Progenitor cell of endocrine pancreas (in vitro differentiated cells): ENCODE data around the gene KRT39. TPM values are rescaled to one million over a fixed set of nuclear protein-coding genes. Genes with fewer than 3 reads are reported as not detected.
"Not testable (repeated sequence)": the region's sequence is repeated elsewhere in the genome, so short reads cannot be mapped to it uniquely, and the experiment has no call there.

Source experiments
- DNase-seq: peaks from one replicate; pipeline ENCODE4 v3.0.0; 2021; ENCODE audit warnings: low spot score; ENCODE audit not compliant: unreplicated experiment
- H3K27ac Mint-ChIP-seq: 2 replicates; pipeline ENCODE4 v1.8.0; 2021; ENCODE audit warnings: mild to moderate bottlenecking, moderate library complexity, mixed read lengths
- H3K27me3 Mint-ChIP-seq: 2 replicates; pipeline ENCODE4 v1.8.0; 2021; ENCODE audit warnings: mixed read lengths
- H3K36me3 Mint-ChIP-seq: 2 replicates; pipeline ENCODE4 v1.8.0; 2022; ENCODE audit warnings: mixed read lengths; ENCODE audit not compliant: insufficient read depth
- H3K4me1 Mint-ChIP-seq: 2 replicates; pipeline ENCODE4 v1.8.0; 2021; ENCODE audit warnings: low read depth, mixed read lengths
- H3K4me3 Mint-ChIP-seq: 2 replicates; pipeline ENCODE4 v1.8.0; 2021; ENCODE audit warnings: low read depth, mild to moderate bottlenecking, moderate library complexity, mixed read lengths
- H3K9me3 Mint-ChIP-seq: 2 replicates; pipeline ENCODE4 v1.8.0; 2021; ENCODE audit warnings: low read depth, mixed read lengths
- total RNA-seq: library from RNA; stranded (reverse); gene quantifications from 2 replicates; pipeline ENCODE4 v1.2.1, GENCODE V29; 2021
- TF ChIP-seq, protein P1 (sequence below): fragments of 200-600 bp; sonication (generic); IDR thresholded peaks from one replicate; pipeline ENCODE4 v1.5.0; 2021; ENCODE audit warnings: antibody characterized with exemption, mild to moderate bottlenecking; ENCODE audit not compliant: unreplicated experiment

KRT39 gene
- total RNA-seq, 1 donor from 2014 or later = not detected

DNA sequence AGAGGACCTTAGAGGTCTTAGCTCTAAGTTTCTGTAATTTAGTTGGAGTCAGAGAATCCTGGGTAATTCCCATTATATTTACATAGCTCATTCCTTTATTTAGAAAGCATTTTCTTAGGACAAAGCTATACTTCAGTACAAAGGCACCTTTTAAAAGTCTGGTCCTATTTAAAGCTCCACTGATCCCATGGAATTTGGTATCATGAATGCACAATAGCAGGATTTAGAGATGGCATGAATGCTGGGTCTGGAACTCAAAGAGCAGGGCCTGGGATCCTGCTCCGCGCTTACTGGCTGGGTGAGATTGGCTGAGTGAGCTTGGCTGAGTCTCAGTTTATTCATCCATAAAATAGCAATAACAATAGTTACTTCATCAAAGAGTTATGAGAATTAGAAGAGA, 34.1 kb downstream of the KRT39 start:
- no peak overlapping the region for H3K27ac Mint-ChIP-seq
- no peaks in the 10 kb centered on the region for H3K36me3 Mint-ChIP-seq
- H3K27me3 Mint-ChIP-seq = no peaks in the 10 kb centered on the region
- DNase-seq = no peak
- H3K4me3 Mint-ChIP-seq = no peak overlapping the region
- peaks cover 14% of the 10 kb centered on the region for H3K4me1 Mint-ChIP-seq
- TF ChIP-seq, protein P1, sequence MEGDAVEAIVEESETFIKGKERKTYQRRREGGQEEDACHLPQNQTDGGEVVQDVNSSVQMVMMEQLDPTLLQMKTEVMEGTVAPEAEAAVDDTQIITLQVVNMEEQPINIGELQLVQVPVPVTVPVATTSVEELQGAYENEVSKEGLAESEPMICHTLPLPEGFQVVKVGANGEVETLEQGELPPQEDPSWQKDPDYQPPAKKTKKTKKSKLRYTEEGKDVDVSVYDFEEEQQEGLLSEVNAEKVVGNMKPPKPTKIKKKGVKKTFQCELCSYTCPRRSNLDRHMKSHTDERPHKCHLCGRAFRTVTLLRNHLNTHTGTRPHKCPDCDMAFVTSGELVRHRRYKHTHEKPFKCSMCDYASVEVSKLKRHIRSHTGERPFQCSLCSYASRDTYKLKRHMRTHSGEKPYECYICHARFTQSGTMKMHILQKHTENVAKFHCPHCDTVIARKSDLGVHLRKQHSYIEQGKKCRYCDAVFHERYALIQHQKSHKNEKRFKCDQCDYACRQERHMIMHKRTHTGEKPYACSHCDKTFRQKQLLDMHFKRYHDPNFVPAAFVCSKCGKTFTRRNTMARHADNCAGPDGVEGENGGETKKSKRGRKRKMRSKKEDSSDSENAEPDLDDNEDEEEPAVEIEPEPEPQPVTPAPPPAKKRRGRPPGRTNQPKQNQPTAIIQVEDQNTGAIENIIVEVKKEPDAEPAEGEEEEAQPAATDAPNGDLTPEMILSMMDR = no peak
- H3K9me3 Mint-ChIP-seq = no peaks in the 10 kb centered on the region

- no peak overlapping the region for H3K27ac Mint-ChIP-seq
- DNase-seq = no peak
- no peaks in the 10 kb centered on the region for H3K9me3 Mint-ChIP-seq
- TF ChIP-seq, protein P1 = no peak
- H3K4me1 Mint-ChIP-seq = peaks cover 4% of the 10 kb centered on the region
- H3K36me3 Mint-ChIP-seq = no peaks in the 10 kb centered on the region
- H3K27me3 Mint-ChIP-seq = peaks cover 5% of the 10 kb centered on the region
- no peak overlapping the region for H3K4me3 Mint-ChIP-seq
These were observed 35.4 kb downstream of the KRT39 start for GRCh38 chr17:40931311-40931710.

- Mint-ChIP-seq H3K4me1 (peaks cover 4% of the 10 kb centered on the region), H3K27me3 (peaks cover 6% of the 10 kb centered on the region), H3K9me3 (no peaks in the 10 kb centered on the region), H3K27ac (no peak overlapping the region), H3K4me3 (no peak overlapping the region), H3K36me3 (no peaks in the 10 kb centered on the region)
- no peak for DNase-seq
- TF ChIP-seq, protein P1 = no peak
These were observed 40.4 kb downstream of the KRT39 start for GRCh38 chr17:40926341-40926740.

- H3K4me1 Mint-ChIP-seq = peaks cover 4% of the 10 kb centered on the region
- DNase-seq = no peak
- H3K4me3 Mint-ChIP-seq = no peak overlapping the region
- H3K9me3 Mint-ChIP-seq = no peaks in the 10 kb centered on the region
- peaks cover 6% of the 10 kb centered on the region for H3K27me3 Mint-ChIP-seq
- no peaks in the 10 kb centered on the region for H3K36me3 Mint-ChIP-seq
- TF ChIP-seq, protein P1 = no peak
- peak overlapping the region; percentile 61 for H3K27ac Mint-ChIP-seq
These were observed 44.5 kb downstream of the KRT39 start for GRCh38 chr17:40922239-40922638.

GRCh38 chr17:40921026-40921425, 45.7 kb downstream of the KRT39 start:
- TF ChIP-seq, protein P1 = no peak
- no peaks in the 10 kb centered on the region for H3K9me3 Mint-ChIP-seq
- peaks cover 4% of the 10 kb centered on the region for H3K4me1 Mint-ChIP-seq
- DNase-seq = no peak
- H3K27ac Mint-ChIP-seq = no peak overlapping the region
- H3K27me3 Mint-ChIP-seq = no peaks in the 10 kb centered on the region
- no peak overlapping the region for H3K4me3 Mint-ChIP-seq
- no peaks in the 10 kb centered on the region for H3K36me3 Mint-ChIP-seq

DNA sequence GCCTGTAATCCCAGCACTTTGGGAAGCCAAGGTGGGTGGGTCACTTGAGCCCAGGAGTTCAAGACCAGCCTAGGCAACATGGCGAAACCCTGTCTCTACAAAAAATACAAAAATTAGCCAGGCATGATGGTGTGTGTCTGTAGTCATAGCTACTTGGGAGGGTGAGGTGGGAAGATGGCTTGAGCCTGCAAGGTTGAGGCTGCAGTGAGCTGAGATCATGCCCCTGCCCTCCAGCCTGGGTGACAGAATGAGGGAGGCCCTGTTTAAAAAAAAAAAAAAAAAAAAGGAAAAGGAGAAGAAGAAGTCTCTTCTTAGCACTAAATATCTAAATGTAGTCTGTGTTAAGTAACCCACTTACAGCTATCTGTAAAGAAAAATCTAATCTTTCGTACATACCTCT, 49.6 kb downstream of the KRT39 start:
- H3K4me1 Mint-ChIP-seq, DNase-seq, H3K9me3 Mint-ChIP-seq, H3K27me3 Mint-ChIP-seq, H3K4me3 Mint-ChIP-seq, H3K36me3 Mint-ChIP-seq, H3K27ac Mint-ChIP-seq: not testable (repeated sequence)
